ENCODE measurements around the gene GLB1L2.

GLB1L2 gene

DNA sequence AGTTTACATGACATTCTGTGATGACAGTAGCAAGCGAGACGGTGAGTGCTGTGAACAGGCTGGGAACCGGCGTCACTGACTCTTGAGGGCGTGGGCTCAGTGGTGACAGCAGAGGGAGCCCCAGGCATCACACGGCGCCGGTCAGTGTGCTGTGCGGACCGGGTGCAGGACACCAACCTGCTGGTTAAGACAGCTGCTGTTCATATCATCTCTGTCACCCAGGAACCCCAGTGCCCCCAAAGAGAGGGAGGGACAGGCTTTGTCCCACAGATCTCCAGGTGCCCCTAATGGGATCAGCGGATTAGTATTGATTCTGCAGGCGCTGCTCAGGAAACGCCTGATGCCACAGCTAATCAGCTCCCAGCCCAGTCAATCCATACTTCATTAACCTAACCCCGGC is 61.9 kb downstream of the GLB1L2 start:
- Histone ChIP-seq H3K9me3 (ENCODE audit: insufficient read depth, low read depth, low read length) (no peaks in the 10 kb centered on the region), H3K4me3 (ENCODE audit: low read length) (no peak overlapping the region), H3K36me3 (ENCODE audit: insufficient read depth, low read depth, low read length) (peaks cover 12% of the 10 kb centered on the region; the same call in 1 of the 2 replicates), H3K9ac (ENCODE audit: low read depth, low read length) (no peak overlapping the region), H3K27me3 (ENCODE audit: insufficient read depth, low read length) (no peaks in the 10 kb centered on the region), H3K27ac (ENCODE audit: low read length) (no peak overlapping the region), H3K4me1 (ENCODE audit: insufficient read depth, low read length) (no peaks in the 10 kb centered on the region)

DNA sequence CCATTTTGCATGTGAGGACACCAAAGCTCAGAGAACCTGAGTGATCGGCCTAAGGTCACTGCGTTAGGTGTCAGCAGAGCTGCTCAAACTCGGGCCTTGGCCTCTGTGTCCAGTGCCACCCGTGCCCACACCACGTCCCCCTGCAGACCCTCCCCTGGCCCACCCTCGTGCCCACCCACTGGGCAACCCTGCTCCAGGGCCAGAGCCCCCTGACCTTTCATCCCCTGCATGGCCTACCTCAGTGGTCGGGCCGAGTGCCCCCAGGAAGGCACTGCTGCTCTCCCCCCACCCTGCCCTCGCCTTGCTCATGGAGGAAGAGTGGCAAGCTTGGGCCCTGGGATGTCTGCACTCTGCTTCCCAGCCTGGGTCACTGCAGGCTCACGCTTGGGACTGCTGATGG is 62.5 kb downstream of the GLB1L2 start:
- no peak overlapping the region for H3K27ac ChIP-seq (ENCODE audit: low read length)
- no peak overlapping the region for H3K9ac ChIP-seq (ENCODE audit: low read depth, low read length)
- peaks cover 12% of the 10 kb centered on the region; the same call in 1 of the 2 replicates for H3K36me3 ChIP-seq (ENCODE audit: insufficient read depth, low read depth, low read length)
- no peaks in the 10 kb centered on the region for H3K4me1 ChIP-seq (ENCODE audit: insufficient read depth, low read length)
- no peaks in the 10 kb centered on the region for H3K27me3 ChIP-seq (ENCODE audit: insufficient read depth, low read length)
- H3K9me3 ChIP-seq (ENCODE audit: insufficient read depth, low read depth, low read length): no peaks in the 10 kb centered on the region
- no peak overlapping the region for H3K4me3 ChIP-seq (ENCODE audit: low read length)

DNA sequence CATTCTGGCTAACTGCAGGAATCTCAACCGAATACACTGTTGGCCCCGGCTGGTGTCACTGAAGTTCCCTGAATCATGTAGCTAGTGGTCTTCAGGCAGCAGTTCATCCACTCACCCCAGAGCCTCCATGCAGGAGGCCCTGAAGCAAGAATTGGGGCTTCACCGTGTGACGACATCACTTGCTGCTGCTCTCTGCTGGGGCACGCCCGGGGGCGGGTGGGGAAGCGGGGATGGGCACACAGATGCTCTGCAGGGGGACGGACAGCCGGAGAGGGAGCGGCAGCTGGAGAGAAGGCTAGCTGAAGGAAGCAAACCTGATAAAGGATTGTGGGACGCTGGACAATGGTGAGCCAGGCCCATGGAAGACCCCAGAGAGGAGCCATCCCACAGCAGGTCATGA is 63.2 kb downstream of the GLB1L2 start:
- Histone ChIP-seq H3K4me3 (ENCODE audit: low read length) (no peak overlapping the region), H3K27me3 (ENCODE audit: insufficient read depth, low read length) (no peaks in the 10 kb centered on the region), H3K27ac (ENCODE audit: low read length) (no peak overlapping the region), H3K4me1 (ENCODE audit: insufficient read depth, low read length) (no peaks in the 10 kb centered on the region), H3K9me3 (ENCODE audit: insufficient read depth, low read depth, low read length) (no peaks in the 10 kb centered on the region), H3K9ac (ENCODE audit: low read depth, low read length) (no peak overlapping the region), H3K36me3 (ENCODE audit: insufficient read depth, low read depth, low read length) (peaks cover 12% of the 10 kb centered on the region; the same call in 1 of the 2 replicates)

DNA sequence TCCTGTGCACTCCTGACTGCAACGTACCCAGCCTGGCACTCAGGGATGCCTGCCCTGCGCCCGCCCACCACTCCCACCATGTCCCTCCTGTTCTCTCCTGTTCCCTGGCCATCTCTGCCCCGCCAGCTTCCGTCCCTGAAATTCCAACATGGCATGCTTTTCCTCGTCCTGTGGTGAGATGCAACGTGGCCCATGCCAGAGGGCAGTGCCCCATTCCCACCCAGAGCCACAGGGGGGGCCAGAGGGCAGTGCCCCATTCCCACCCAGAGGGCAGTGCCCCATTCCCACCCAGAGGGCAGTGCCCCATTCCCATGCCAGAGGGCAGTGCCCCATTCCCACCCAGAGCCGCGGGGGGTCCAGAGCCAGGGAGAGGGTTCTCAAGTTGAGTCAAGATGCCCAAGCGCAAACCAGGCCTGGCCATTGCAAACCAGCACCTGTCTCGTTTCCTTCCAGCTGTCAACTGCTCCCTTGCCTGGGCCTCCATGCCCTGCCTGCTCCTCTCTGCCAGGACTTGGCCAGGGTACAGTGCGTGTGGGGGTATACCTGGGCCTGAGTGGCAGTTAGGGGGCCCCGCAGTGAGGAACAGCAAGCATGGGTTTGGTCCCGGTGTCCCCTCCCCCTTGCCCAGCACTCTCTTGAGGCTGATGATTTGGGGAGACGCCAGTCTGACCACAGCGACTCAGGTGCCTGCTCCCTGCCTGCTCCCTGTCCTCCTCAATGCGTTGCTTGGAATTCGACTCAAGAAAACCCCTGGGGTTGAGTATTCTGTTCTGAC is 65.7 kb downstream of the GLB1L2 start:
- Histone ChIP-seq H3K4me3 (ENCODE audit: low read length) (no peak overlapping the region), H3K27ac (ENCODE audit: low read length) (no peak overlapping the region)

DNA sequence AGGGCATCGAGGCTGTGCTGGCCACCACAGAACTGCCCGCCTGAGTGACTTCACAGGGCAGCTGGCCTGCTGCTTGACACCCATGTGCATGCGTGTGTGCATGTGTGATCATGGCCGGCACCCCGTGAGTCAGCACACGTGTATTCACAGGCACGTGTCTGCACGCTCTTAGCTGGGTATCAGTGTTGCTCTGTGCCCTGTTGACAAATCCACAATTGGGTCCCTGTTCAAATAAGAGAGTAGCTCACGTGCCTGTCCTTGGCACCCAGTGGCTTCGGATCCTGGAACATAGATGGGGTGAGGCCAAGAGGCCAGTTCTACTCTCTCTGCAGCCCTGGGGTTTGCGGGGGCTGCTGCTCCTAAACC is 66.3 kb downstream of the GLB1L2 start:
- H3K4me3 ChIP-seq (ENCODE audit: low read length): no peak overlapping the region
- no peaks in the 10 kb centered on the region for H3K27me3 ChIP-seq (ENCODE audit: insufficient read depth, low read length)
- H3K36me3 ChIP-seq (ENCODE audit: insufficient read depth, low read depth, low read length): peaks cover 4% of the 10 kb centered on the region; the same call in 1 of the 2 replicates
- no peak overlapping the region for H3K9ac ChIP-seq (ENCODE audit: low read depth, low read length)
- no peak overlapping the region for H3K27ac ChIP-seq (ENCODE audit: low read length)
- no peaks in the 10 kb centered on the region for H3K4me1 ChIP-seq (ENCODE audit: insufficient read depth, low read length)
- H3K9me3 ChIP-seq (ENCODE audit: insufficient read depth, low read depth, low read length): no peaks in the 10 kb centered on the region

More for the DNA sequence above, 65.7 kb downstream of the GLB1L2 start:
- H3K9ac ChIP-seq (ENCODE audit: low read depth, low read length): no peak overlapping the region
- H3K4me1 ChIP-seq (ENCODE audit: insufficient read depth, low read length): no peaks in the 10 kb centered on the region
- peaks cover 8% of the 10 kb centered on the region; the same call in 1 of the 2 replicates for H3K36me3 ChIP-seq (ENCODE audit: insufficient read depth, low read depth, low read length)
- no peaks in the 10 kb centered on the region for H3K9me3 ChIP-seq (ENCODE audit: insufficient read depth, low read depth, low read length)
- H3K27me3 ChIP-seq (ENCODE audit: insufficient read depth, low read length): no peaks in the 10 kb centered on the region

DNA sequence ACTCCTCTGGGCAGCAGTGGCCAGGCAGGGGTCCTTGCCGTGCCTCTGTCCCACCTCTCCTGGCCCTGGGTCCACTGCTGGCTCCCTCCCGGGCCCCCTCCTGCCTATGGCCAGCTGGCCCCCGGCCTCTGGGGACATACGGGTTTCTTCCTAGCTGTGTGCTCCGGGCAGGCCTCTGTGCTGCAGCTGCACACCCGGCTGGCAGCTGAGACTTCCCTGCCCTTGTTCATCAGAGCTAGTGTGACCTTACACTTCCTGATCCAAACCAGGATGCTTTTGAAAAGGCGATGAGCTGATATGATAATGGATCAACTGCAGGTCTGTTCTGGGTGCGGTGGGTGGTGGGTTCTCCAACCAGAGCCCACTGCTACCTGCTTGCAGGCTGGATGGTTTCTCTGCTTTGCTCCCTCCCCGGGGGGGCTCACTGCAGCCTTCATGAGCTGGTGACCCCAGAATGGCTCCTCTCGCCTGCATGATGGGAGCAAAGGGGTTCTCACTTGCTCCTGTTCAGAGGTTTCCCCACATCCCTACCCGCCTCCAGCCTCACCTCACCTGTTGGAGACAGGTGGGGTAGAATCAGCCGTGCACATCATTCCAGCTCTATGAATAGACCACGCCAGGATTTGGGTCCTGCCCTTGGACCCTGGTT is 67.0 kb downstream of the GLB1L2 start:
- no peaks in the 10 kb centered on the region for H3K36me3 ChIP-seq (ENCODE audit: insufficient read depth, low read depth, low read length)
- no peaks in the 10 kb centered on the region for H3K9me3 ChIP-seq (ENCODE audit: insufficient read depth, low read depth, low read length)
- no peak overlapping the region for H3K27ac ChIP-seq (ENCODE audit: low read length)
- no peaks in the 10 kb centered on the region for H3K4me1 ChIP-seq (ENCODE audit: insufficient read depth, low read length)
- no peak overlapping the region for H3K4me3 ChIP-seq (ENCODE audit: low read length)
- no peaks in the 10 kb centered on the region for H3K27me3 ChIP-seq (ENCODE audit: insufficient read depth, low read length)
- no peak overlapping the region for H3K9ac ChIP-seq (ENCODE audit: low read depth, low read length)

DNA sequence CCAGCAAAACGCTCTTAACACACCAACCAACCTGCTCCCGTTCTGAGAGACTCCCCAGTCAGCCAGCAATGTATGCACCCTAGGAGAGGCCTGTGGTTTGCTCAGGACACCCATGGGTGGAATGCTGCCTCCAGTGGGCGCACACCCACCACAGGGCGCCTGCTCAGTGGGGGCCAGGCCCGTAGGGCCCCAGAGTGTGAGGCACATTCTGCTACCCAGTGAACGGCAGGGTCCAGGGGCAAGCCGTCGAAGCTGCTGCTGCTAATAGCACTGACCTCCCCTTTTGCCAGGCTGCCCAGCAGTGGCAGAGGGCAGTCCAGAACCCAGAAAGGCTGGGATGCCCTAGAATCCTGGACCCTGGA is 67.5 kb downstream of the GLB1L2 start:
- Histone ChIP-seq H3K4me3 (ENCODE audit: low read length) (no peak overlapping the region), H3K9me3 (ENCODE audit: insufficient read depth, low read depth, low read length) (no peaks in the 10 kb centered on the region), H3K9ac (ENCODE audit: low read depth, low read length) (no peak overlapping the region), H3K27me3 (ENCODE audit: insufficient read depth, low read length) (no peaks in the 10 kb centered on the region), H3K27ac (ENCODE audit: low read length) (no peak overlapping the region), H3K4me1 (ENCODE audit: insufficient read depth, low read length) (no peaks in the 10 kb centered on the region), H3K36me3 (ENCODE audit: insufficient read depth, low read depth, low read length) (no peaks in the 10 kb centered on the region)

DNA sequence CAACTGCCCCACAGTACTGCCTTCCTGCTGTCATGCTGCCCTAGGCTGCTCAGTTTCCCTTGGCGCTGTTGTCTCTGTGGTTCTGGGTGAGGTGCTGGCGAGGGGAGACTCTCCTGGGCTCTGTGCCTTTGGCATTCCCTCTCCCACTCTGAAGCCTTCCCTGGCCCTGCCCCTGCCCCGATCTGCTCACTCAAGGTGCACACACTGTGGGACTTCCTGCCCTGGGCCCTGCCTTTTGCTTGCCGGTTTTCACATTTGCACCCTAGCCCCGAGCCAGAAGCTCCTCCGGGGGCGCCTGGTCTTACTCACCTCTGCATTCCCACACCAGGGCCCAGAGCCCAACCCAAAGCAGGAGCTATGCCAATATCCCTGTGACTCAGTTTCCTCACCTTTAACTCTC is 68.2 kb downstream of the GLB1L2 start:
- Histone ChIP-seq H3K27ac (ENCODE audit: low read length) (no peak overlapping the region), H3K9ac (ENCODE audit: low read depth, low read length) (no peak overlapping the region), H3K4me3 (ENCODE audit: low read length) (no peak overlapping the region), H3K27me3 (ENCODE audit: insufficient read depth, low read length) (no peaks in the 10 kb centered on the region), H3K36me3 (ENCODE audit: insufficient read depth, low read depth, low read length) (no peaks in the 10 kb centered on the region), H3K4me1 (ENCODE audit: insufficient read depth, low read length) (no peaks in the 10 kb centered on the region), H3K9me3 (ENCODE audit: insufficient read depth, low read depth, low read length) (no peaks in the 10 kb centered on the region)

DNA sequence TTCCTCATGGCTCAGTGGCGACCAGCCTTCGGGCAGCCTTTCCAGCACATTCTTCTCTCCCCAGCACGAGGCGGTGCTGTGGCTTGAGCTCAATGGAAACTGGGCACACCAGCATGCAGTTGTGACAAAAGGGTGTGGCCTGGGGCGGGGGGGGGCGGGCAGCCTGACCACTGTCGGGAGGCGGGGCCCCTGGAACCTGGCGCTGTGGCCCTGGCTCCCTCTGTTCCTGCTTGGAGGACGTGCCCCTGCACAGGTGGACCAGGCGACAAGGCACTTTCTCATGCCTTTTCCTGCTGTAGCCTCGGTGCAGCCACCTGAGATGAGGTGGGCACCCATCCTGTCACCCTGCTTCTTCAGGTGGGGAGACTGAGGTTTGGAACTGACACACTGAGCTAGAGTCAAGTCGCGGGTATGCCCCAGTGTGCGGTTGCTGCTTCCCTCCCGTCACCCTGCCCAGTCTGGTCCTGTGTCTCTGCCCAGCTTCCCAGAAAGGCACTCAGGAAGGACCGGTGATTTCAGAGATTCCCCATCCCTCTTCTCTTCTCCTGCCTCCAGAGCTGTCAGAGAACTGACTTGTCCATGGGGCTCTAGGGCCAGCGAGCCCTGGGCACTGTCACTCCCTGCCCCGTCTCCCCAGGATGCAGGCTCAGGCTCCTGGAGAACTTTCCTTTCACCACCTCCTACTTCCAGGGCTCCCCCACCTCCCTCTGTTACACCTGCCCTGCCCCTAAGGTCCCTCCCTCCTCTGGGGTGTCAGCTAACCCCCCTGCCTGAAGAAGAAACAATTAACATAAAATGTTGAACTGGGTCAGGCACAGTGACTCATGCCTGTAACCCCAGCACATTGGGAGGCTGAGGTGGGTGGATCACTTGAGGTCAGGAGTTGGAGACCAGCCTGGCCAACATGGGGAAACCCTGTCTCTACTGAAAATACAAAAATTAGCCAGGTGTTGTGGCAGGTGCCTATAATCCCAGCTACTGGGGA is 70.3 kb downstream of the GLB1L2 start:
- no peak overlapping the region for H3K9ac ChIP-seq (ENCODE audit: low read depth, low read length)
- no peaks in the 10 kb centered on the region for H3K4me1 ChIP-seq (ENCODE audit: insufficient read depth, low read length)
- H3K36me3 ChIP-seq (ENCODE audit: insufficient read depth, low read depth, low read length): no peaks in the 10 kb centered on the region
- no peak overlapping the region for H3K4me3 ChIP-seq (ENCODE audit: low read length)
- no peaks in the 10 kb centered on the region for H3K9me3 ChIP-seq (ENCODE audit: insufficient read depth, low read depth, low read length)
- H3K27ac ChIP-seq (ENCODE audit: low read length): no peak overlapping the region
- H3K27me3 ChIP-seq (ENCODE audit: insufficient read depth, low read length): no peaks in the 10 kb centered on the region

DNA sequence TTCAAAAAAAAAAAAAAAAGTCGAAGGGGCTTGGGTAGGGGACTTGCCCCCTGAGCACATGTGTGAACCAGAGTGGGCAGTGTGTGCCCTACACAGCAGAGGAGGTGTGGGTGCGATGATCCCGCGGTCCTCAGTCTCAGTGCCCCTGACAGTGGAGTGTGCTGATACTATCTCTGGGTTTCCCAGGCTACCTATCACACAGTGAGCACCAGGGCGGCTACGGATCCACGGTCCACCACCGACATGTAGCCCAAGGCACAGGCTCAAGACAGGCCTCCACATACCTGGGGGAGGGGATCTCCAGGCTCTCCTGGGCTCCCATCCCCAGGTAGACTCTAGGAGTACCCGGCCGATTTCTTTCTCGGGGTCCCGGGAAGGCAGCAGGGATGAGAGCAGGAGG is 71.1 kb downstream of the GLB1L2 start:
- Histone ChIP-seq H3K27ac (ENCODE audit: low read length) (no peak overlapping the region), H3K4me3 (ENCODE audit: low read length) (no peak overlapping the region), H3K4me1 (ENCODE audit: insufficient read depth, low read length) (no peaks in the 10 kb centered on the region), H3K9ac (ENCODE audit: low read depth, low read length) (no peak overlapping the region), H3K36me3 (ENCODE audit: insufficient read depth, low read depth, low read length) (no peaks in the 10 kb centered on the region), H3K9me3 (ENCODE audit: insufficient read depth, low read depth, low read length) (no peaks in the 10 kb centered on the region), H3K27me3 (ENCODE audit: insufficient read depth, low read length) (no peaks in the 10 kb centered on the region)

DNA sequence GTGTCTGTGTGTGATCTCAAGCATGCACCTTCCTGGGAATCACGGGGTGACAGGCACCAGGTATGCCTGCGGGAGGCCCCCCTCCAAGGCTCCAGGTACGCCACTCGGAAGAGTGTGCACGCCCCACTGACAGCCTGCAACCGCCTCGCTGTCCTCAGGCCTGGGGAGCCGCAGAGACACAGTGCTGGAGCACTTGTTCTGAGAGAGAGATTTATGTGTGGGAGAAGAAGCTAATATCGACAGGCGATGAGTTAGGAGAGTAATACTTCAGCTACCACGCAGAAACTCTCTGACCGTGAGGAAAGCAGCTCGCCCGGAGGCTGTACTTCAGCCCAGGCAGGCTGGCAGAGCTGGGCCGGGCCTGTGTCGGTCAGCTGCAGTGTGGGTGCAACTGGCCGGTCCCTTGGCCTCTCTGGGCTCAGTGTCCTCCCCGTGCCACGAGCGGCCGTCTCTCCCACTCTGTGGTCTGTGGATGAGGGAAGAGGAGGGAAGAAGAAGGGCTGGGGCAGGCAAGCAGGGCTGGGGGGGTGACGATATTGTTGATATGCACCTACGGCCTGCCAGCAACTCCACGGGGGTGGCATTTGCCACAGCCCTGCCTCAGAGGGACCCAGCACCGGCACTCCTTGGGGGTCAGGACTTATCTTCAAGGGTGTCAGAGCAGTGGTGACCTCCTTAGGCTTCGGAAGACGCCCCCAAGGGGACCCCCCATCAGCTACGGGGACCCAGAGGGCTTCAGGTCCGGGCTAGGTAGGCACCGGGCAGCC is 73.0 kb downstream of the GLB1L2 start:
- Histone ChIP-seq H3K36me3 (ENCODE audit: insufficient read depth, low read depth, low read length) (no peaks in the 10 kb centered on the region; the same call in 1 of the 2 replicates), H3K4me3 (ENCODE audit: low read length) (no peak overlapping the region)

More for the DNA sequence above, 73.0 kb downstream of the GLB1L2 start:
- no peak overlapping the region for H3K27ac ChIP-seq (ENCODE audit: low read length)
- H3K4me1 ChIP-seq (ENCODE audit: insufficient read depth, low read length): peaks cover under 1% of the 10 kb centered on the region; the same call in 1 of the 2 replicates
- H3K9ac ChIP-seq (ENCODE audit: low read depth, low read length): no peak overlapping the region
- H3K27me3 ChIP-seq (ENCODE audit: insufficient read depth, low read length): peaks cover 7% of the 10 kb centered on the region
- H3K9me3 ChIP-seq (ENCODE audit: insufficient read depth, low read depth, low read length): no peaks in the 10 kb centered on the region
